Endometrium (tissue), 2 donors: ENCODE results near the gene SYT3.

Experiments
- FAIRE-seq: peaks from 2 replicates; lab custom pipeline; 2012; peaks lifted over from hg19 to GRCh38; lab: Jason Lieb, UNC
- donor health status: control.
- donor health status: control.

SYT3 gene, protein sequence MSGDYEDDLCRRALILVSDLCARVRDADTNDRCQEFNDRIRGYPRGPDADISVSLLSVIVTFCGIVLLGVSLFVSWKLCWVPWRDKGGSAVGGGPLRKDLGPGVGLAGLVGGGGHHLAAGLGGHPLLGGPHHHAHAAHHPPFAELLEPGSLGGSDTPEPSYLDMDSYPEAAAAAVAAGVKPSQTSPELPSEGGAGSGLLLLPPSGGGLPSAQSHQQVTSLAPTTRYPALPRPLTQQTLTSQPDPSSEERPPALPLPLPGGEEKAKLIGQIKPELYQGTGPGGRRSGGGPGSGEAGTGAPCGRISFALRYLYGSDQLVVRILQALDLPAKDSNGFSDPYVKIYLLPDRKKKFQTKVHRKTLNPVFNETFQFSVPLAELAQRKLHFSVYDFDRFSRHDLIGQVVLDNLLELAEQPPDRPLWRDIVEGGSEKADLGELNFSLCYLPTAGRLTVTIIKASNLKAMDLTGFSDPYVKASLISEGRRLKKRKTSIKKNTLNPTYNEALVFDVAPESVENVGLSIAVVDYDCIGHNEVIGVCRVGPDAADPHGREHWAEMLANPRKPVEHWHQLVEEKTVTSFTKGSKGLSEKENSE

DNA sequence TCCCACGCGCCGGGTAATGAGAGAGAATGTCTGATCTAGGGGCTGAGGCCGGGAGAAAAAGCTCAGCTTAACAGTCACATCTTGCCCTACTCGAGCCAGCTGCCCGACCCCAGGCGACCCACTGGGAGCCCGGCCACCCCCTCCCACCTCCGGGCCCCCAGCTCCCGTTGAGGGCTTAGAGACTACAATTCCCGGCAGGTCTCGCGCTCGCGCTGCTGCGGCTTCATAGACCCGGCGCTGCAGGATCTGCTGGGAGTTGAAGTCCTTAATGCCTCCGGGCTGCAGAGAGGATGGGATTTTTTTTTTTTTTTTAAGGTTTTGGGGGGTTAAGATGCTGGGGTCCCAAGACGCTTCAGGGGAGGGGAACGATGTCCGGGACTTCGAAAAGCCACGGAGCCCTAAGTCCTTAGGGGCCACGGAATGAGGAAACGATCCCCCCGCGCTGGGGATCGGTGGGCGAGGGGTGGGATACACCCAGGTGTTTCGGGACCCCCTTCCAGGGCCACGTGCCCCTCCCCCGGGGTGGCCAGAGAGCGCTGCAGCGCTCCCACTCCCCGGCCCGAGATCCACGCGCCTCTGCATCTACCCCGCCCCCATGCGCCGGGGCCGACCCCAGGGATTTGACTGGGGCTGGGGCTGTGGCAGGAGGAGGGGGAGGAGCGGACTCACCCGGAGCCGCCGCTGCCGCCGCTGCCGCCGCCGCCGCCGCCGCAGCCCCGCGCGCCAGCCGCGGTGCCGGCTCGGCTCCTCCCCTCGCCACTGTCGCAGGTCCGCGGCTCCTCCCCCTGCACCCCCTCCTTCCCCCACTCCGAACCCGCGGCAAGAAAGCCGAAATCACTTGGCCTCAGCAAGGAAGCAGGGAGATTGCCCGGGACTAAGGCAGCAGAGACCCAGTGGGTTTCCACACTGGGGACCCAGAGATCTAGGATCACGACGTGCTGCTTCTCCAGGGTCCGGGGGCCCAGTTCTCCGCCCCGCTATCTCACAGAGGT, at the start of gene SYT3:
Gene SYT3 (minus strand): TSS at position 761 of the 992 bp plus-strand sequence. CDS start 2,470 bp downstream, outside the sequence.
- no peak for FAIRE-seq

DNA sequence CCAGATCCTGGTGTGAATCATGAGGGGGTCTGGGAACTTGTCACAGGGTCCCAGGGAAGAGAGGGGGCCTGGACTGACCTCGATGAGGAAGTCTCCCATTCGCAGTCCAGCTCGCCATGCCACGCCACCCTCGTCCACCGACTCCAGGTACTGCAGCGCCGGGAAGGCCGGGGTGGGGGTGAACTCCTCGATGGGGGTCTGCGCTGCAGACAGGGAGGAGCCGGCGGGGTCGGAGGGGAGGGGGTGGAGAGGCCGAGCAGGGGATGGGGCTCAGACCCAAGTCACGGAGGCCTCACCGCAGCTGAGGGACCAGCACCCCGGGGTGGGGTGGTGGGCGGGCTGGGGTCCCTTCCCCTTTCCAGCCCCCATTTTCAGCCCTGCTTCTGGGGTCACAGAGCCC, 49.1 kb upstream of the SYT3 start:
- no peak for FAIRE-seq

DNA sequence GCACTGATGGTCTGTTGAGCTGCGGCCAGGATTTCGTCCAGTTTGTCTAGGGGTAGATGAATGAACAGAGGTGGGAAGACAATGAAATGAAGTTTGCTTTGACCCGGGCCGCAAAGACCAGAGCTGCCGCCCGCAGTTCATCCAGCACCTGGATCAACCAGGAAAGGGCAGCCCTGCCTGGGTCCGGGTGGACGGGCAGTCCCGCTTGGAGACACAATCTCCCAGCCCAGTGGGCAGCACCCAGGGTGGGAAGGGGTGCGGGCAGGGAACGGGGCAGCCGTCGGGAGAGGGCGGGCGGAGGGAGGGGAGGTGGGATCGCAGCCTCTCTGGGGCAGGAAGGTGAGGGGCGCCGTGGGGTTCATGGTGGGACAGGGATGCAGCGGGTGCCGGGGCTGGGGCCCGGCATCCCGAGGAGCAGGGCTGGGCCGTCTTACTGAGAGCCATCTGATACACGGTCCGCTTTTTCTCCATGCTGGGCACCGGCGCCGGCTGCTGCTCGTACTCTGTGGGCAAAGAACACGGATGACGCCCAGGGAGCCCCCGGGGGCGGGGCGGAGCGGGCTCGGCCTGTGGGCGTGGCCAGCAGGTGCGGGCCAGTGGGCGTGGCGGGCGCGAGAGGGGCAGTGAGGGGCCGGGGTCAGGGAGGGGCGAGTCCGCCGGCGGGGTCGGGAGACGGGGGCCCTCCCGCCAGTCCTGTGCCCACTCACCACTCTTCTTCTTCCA, 46.8 kb upstream of the SYT3 start:
- no peak for FAIRE-seq

DNA sequence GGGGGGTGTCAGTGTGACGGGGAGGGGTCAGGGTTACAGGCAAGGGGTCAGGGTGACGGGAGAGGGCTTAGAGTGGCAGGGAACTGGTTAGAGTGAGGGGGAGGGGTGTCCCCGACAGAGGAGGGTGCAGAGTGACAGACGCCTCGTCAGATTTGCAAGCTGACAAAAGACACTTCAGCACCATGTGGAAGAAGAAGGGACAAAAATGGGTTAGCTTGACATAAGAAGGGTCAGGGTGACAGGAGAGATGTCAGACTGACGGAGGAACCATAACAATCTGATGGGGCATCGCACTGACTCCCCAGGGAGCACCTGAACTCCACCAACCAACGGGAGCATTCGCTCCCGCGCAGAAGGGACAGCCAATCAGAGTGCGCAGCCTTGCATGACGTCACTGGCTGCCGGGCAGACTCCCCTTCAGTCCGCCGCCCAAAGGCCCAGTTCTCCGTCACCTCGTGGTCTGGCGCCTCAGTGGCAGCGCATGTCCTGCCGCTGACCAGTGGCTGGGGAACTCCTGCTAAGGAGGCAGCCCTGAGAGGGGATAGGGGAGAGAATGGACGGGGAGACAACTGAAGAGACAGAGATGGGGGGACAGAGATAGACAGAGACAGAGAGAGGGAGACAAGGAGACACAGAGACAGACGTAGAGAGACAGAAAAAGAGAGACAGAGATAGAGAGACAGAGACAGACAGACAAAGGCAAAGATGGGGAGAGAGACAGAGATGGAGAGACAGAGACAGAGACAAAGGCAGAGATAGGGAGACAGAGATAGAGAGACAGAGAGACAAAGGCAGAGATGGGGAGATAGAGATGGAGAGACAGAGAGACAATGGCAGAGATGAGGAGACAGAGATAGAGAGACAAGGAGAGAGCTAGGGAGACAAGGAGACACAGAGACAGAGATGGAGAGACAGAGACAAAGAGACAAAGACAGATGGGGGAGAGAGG, 39.8 kb upstream of the SYT3 start:
- no peak for FAIRE-seq

DNA sequence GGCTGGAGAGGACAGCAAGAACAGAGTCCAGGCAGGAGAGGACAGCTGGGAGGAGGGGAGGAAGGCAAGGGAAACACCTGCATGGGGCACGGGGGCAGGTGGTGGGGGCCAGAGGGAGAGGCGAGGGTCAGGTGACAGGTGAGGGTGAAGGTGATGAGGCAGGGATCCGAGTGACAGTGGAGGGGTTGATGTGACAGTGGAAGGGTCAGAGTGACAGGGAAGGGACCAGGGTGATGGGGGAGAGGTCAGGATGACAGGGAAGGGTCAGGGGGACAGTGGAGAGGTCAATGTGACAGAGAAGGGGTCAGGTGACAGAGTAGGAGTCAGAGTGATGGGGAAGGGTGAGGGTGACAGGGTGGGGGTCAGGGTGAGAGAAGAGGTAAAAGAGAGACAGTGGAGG, 38.6 kb upstream of the SYT3 start:
- no peak for FAIRE-seq

DNA sequence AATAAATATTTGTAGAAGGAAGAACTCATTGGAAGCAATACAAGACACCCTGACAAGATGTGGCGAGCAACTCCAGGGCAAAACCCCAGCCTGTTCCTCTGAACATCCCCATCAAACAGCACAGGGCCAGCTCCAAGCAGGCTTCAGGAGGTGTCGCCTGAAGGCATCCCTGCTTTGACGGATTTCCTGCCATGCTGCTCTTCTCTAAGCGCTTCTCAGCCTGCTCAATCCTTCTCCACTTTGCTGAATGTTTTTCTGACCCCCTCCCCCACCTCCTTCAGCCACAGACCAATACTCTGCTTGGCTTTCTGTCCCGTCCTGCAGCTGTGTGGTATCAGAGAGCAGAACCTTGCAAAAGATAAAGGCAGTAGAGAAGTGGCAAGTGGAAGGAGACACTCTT, 38.0 kb upstream of the SYT3 start:
- no peak for FAIRE-seq

DNA sequence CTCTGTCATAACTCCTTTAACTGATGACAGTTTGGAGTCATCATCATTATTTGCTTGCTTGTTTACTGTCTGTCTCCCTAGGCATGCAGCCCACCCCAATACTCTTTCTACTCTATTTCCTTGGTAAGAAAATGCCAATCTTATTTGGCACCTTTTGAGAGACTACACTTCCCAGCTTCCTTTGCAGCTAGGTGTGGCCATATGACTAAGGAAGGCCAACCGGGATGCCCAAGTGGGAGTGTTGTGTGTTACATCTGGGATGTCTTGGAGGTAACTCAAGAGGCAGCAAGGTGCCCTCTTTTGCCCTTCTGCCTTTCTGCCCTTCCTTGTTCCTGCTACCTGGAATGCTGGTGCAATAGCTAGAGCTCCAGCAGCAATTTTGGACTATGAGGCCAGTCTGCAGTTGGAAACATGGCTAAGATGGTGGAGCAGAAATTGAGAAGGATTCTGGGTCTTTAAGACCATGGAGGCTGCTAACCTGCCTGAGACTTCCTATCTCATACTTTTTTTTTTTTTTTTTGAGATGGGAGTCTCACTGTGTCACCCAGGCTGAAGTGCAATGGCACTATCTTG, 37.0 kb upstream of the SYT3 start:
- FAIRE-seq: no peak

DNA sequence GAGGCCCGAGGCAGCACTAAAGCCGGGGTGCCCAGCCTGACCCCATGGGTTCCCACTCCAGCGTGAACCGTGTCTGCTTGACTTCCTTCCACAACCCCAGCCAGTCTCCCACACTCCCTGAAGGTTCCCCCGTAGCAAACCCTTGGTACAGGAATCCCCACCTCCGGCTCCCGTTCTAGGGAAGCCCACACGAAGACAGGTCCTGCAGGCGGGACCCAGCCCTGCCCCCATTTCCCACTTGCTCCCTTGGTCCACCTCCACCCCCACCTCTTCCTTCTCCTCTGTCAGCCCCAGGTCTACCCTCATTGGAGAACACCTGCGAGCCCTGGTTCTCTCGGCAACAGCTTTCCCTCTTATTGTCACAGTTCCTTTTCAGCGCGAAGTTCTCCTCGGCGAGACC, 33.4 kb upstream of the SYT3 start:
- no peak for FAIRE-seq

DNA sequence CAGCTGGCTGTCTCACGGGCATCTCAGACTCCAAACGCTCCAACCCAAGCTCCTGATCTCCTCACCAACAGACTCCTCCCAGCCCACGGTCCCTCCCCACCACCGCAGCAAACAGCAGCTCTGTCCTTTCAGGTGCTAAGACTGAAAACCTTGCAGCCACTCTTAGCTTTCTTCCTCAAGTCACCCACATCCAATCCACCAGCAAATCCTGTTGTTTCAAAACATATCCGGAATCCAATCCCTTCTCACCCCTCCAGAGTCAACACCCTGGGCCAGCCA, 30.4 kb upstream of the SYT3 start:
- FAIRE-seq: no peak

DNA sequence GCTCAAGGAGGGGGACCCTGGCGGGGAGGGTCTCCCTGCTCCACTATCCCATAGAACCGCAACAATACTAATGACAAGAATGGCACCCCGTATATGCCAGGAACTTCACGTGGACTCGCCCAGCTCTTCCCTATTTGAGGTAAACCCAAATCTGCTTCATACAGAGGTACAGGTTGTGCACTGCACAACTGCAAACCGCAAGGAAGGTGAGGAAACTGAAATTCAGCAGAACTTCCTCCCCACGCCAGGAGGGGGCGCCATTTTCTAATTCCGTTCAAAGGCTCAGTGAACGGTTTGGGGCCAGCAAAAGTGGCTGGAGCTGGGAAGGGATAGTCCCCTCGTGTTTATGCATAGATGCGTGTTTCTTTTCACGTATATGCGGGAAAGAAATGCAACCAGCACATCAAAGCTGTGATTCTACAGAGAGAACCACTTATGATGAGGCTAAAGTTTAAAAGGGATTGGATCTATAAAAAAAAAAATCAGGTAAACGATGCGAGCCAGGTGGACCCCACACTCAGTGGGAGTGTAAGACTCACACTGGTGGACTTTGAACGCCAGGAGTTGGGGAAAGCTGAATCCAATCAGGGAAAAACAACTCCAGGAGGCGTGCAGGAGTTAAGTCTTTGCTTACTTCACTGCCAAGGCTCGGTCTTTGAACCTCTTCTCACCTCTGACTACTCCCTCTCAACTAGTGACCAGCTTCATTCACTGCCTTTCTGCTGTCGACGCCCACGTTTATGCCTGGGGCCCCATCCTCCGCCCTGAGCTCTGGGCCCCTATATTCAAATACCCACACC, 29.8 kb upstream of the SYT3 start:
- FAIRE-seq: no peak

DNA sequence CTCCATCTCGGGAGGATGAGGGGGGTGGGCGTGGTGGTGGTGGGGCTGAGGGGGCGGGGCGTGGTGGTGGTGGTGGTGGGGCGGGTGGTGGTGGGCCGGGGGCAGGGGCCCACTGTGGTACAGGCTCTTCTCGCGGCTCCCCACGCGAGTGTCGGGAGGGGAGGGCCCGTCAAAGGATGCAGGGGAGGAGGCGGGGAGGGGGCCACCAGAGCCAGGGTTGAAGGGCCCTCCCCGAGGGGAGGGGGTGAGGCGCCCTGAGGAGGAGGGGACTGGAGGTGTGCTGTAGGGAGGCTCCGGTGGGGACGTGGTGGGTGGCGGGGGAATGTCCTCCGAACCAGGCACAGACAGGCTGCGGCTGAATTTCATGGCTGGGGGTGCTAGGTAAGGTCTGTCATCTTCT, 29.2 kb upstream of the SYT3 start:
- no peak for FAIRE-seq

DNA sequence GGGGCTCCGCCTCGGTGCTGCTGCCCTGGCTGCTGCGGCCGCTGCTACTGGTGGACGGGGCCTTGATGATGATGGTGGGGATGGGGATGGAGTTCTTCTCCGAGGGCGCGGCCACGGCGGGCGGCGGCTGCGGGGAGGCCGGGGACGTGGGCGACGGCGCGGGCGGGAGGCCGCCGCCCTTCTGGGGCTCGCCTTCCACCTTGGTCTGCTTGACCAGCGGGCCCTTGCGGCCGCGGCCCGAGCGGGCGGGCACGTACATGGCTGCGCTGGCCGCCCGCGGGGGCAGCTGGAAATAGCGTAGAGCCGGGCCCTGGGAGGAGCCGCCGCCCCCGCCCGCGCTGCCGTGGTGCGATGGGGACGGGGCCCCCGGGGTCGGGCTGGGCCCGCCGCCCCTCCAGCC, 28.7 kb upstream of the SYT3 start:
- no peak for FAIRE-seq

DNA sequence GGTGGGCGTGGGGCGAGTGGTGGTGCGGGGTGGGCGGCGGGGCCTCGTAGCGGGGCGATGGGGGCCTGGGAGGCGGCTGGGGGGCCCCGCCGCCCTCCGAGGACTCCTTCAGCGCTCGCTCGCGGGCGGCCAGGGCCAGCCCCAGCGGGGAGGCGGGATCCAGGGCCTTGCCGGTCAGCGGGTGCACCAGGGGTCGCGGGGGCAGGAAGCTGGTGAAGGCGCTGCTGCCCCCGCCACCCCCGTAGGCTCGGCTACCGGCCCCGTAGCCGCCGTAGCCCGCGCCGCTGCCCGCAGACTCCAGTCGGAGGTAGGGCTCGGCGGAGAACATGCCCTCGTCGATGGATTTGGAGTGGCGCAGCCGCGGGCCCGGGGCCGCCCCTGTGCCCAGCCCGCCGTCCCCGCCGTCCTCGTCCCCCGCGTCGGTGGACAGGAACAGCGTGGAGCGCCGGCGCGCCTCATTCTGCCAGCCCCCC, 28.1 kb upstream of the SYT3 start:
- FAIRE-seq: no peak

DNA sequence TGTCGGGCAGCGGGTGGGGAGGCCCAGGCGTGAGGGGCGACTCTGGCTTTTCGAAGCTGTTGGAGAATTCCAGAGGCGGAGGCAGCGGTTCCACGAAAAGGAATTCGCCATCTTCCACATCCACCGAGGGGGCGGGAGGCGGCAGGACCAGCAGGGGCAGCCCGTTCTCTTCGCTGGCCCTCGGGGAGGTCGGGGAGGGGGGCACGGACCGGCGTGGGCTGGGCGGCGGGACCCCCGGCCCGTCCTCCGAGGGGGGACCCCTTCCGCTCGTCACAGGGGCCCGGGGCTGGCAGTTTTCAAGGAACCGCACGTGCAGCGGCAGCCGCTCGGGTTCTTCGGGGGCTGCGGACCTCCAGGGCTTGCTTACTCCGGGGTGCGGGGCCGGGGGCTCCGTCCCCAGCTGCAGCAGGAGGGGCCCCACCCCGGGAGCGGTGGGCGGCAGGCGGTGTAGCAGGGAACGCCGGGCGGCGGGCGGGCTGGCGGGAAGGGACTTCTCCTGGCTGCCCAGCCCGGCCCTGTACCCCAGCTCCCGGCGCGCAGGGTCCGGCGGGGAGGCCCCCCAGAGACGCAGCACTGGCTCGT, 27.6 kb upstream of the SYT3 start:
- FAIRE-seq: no peak

DNA sequence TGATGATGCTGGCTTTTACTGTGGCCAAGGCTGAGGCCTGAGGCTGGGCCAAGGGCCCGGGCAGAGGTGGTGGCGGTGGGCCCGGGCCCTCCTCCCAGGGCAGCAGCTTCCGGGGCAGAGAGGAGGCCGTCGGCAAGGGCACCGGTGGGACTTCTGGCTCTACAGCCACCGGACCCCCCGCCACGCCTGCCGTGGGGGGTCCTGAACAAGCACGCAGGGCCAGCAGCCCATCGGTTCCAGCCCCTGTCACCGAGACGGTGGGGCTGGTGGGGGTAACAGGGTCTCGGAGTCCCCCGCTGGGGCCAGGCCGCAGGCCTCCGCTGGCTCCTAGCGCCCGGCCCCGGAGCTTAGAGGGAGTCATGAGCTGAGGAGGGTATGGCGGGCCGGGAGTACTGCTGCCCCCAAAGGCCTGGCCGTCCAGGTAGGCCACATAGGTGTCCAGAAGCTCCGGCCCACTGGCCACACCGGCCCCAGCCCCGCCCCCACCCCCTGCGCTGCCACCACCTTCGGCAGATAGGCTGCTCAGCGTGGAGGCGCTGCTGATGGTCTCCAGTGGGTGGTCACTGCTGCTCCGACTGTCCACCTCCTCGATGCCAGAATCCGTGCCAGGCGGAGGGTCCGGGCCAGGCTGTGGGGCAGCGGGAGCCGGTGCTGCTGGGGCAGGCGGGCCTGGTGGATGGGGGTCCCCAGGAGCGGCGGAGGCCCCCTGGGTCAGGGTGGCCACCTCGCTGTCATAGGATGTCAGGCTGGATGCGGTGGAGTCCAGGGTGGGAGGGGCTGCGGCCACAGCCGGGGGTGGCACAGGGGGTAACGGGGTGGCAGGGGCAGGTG, 26.9 kb upstream of the SYT3 start:
- no peak for FAIRE-seq

DNA sequence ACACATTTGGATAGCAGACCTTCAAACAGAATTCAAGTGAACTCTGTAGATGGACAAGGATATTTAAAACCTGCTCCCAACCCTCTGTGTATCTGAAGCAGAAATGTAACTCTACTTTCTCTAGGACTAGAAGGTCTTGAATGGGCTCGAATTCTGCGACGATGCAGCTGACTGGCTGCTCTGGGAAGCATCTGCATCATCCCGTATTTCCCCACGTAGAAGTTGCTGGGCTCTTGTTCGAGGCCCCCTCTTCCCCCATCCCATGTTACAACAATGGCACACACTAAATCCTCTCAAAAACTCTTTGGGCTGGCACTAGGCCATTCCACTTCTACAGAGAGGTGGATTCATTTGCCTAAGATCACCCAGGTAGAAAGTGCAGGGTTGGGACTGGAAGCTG, 24.5 kb upstream of the SYT3 start:
- FAIRE-seq: no peak

DNA sequence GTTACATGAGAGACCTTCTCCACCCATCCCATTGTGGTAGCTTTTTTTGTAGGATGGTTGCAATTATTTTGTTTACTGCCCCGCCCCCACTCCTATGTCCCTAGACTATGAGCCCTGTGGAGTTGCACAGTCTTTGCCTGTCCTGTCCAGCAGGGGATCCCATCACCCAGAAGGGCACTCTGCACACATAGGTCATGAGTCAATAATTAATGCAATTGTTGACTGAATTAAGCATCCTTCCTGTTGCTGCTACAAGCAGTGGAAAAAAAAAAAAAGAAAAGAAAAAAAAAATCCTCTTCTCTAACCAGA, 23.8 kb upstream of the SYT3 start:
- no peak for FAIRE-seq

DNA sequence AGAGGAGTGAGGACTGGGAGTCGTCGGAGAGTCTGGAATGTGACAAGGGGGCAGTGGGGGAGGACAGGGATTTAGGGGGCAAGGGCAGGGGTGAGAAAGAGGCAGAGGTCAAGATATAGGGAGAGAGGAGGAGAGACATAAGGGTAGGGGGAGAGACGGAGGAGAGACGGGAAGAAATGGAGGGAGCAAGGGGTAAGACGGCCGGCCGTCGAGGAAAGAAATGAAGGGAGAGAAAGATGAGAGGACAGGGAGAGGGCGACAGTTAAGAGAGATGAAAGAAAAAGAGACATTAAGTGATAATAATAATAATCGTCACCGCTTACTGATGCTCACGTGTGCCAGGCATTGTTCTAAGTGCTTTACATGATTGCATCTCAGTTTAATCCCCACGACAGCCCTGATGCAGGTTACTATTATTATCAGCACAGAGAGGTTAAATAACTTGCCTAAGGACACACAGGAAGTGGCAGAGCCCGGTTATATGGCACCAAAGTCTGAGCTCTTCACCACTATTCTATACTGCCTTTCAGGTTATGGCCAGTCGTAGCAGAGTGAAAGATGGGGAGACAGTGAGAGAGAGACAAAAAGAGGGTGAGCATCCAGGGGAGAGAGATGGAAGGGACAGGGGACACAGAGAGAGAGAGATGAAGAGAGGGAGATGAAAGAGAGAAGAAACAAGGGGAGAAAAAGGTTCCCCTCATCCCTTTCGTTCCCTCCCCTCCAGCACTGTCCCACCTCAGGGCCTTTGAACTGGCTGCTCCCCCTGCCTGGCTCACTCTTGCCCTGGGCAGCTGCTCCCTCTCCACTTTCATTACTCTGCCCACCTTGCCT, 23.2 kb upstream of the SYT3 start:
- no peak for FAIRE-seq
